Endothelial cell of umbilical vein (primary cell): Measurements from ENCODE around the gene CSK.

Experiments
- CTCF ChIP-seq, 2 donors: IDR thresholded peaks; 1 replicate in 1 of 2; 2 replicates in 1 of 2; pipeline ENCODE4 v1.5.1; 2011; ENCODE audit warnings: low read length in 2 of 2, mild to moderate bottlenecking in 2 of 2, moderate library complexity in 2 of 2, control low read depth in 1 of 2, inconsistent platforms in 1 of 2, low read depth in 1 of 2; ENCODE audit not compliant: insufficient read depth in 1 of 2; ENCODE audit errors: extremely low read depth in 1 of 2
- EZH2 ChIP-seq: IDR thresholded peaks from 2 replicates; pipeline ENCODE4 v1.6.1; 2012; ENCODE audit warnings: borderline replicate concordance, low read depth, mild to moderate bottlenecking, moderate library complexity, low read length, inconsistent platforms; ENCODE audit not compliant: severe bottlenecking
- FOS ChIP-seq: IDR thresholded peaks from 2 replicates; pipeline ENCODE4 v1.6.1; 2011; ENCODE audit warnings: mild to moderate bottlenecking, low read length, moderate library complexity, borderline replicate concordance; ENCODE audit not compliant: insufficient read depth
- GATA2 ChIP-seq: IDR thresholded peaks from 2 replicates; pipeline ENCODE4 v1.7.0; 2011; ENCODE audit warnings: low read depth, mild to moderate bottlenecking, moderate library complexity, mixed read lengths, low read length; ENCODE audit not compliant: insufficient read length, insufficient read depth
- JUN ChIP-seq: IDR thresholded peaks from 2 replicates; pipeline ENCODE4 v1.6.1; 2011; ENCODE audit warnings: borderline replicate concordance, low read depth; ENCODE audit not compliant: insufficient read length, insufficient read depth
- MAX ChIP-seq: IDR thresholded peaks from 2 replicates; pipeline ENCODE4 v1.6.1; 2011; ENCODE audit not compliant: insufficient read depth, insufficient read length
- MYC ChIP-seq: IDR thresholded peaks from one replicate; pipeline ENCODE4 v1.6.1; 2011; ENCODE audit warnings: mild to moderate bottlenecking, low read depth, low read length
- POLR2A ChIP-seq: IDR thresholded peaks from 2 replicates; pipeline ENCODE4 v1.6.1; 2012; ENCODE audit warnings: low read depth, mild to moderate bottlenecking, control low read depth, low read length
- POLR2AphosphoS5 ChIP-seq: IDR thresholded peaks from 2 replicates; pipeline ENCODE4 v1.6.1; 2012; ENCODE audit warnings: low read depth, mild to moderate bottlenecking, control low read depth, low read length, moderate library complexity; ENCODE audit not compliant: insufficient read depth

DNA sequence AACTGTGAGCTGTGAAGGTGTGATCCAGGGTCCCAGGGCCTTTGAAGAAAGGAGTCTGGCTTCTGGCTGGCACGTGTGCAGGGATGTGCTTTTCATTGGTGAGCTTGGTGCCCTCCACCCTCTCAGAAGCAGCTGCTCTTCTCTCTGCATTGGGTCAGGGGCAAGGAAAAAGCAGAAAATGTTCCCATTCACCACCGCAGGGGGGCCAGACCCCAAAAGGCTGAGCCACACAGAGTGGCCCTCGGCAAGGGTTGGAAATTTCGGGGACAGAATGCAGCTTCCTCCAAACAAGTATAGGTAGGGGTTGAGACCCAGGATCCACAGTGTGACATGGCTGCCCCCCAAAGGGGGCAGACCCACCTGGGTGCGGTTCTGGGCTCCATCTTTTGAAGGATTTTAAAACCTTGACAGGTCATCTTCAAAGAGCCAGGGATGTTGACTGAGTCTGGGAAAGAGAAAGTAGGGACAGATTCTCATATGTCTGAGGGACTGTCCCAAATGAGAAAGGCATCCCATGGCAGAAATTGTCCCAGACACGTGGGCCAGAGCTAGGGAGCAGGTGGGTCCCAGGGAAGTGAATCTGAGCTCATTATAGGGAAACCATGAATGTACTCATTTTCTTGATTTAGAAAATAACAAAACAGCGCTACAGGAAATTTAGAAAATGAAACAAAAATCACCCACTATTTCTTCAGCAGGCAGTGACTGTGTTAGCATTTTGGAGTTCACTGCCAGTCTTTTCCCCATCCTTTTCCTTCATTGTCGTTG, 2.7 kb downstream of the CSK start:
- no peak for TF ChIP-seq EZH2
- no peak for TF ChIP-seq FOS
- TF ChIP-seq POLR2A = no peak
- TF ChIP-seq CTCF (IDR thresholded peaks at IDR 0.05; ENCODE audit: extremely low read depth in 1 of 2, insufficient read depth in 1 of 2, low read depth in 1 of 2, low read length in 2 of 2) = no peak
- no peak for TF ChIP-seq MYC
- TF ChIP-seq MAX = no peak
- TF ChIP-seq POLR2AphosphoS5 = no peak
- no peak for TF ChIP-seq JUN
- TF ChIP-seq GATA2 = no peak
